B cell (primary cell): ENCODE measurements around the gene TP53AIP1.

Source experiments
- CTCF ChIP-seq: fragments of 200-600 bp; IDR thresholded peaks from one replicate; pipeline ENCODE4 v1.8.0; 2022; ENCODE audit warnings: antibody characterized with exemption, mild to moderate bottlenecking
- EZH2 ChIP-seq: IDR thresholded peaks from 2 replicates; pipeline ENCODE4 v1.6.1; 2012; ENCODE audit warnings: borderline replicate concordance, low read depth, mild to moderate bottlenecking, moderate library complexity, low read length; ENCODE audit not compliant: insufficient read depth, poor library complexity, severe bottlenecking

- TF ChIP-seq EZH2 (no peak), CTCF (no peak)
Observed at GRCh38 chr11:128904656-128905344, 37.9 kb downstream of the TP53AIP1 start.
